Stimulated activated CD4-positive, alpha-beta T cell treated with anti-CD3 and anti-CD28 coated beads, Interleukin-12 subunit alpha, Interleukin-12 subunit beta, amount 100 ng/mL, for 48 hours (primary cell): ENCODE data around the gene SLC16A13.
"Not testable (repeated sequence)": the region's sequence is repeated elsewhere in the genome, so short reads cannot be mapped to it uniquely, and the experiment has no call there.

Experiments
- DNase-seq, 3 donors: peaks; one replicate each; pipeline ENCODE4 v3.0.0-alpha.2; 2020; ENCODE audit warnings: low read depth in 2 of 3, low spot score in 1 of 3

SLC16A13 gene

GRCh38 chr17:7029096-7029495 is 6.7 kb upstream of the SLC16A13 start:
- no peak for DNase-seq

GRCh38 chr17:7029659-7030058 is 6.2 kb upstream of the SLC16A13 start:
- DNase-seq = no peak

GRCh38 chr17:7034955-7035590 is 742 bp upstream of the SLC16A13 start:
- no peak for DNase-seq

- DNase-seq = no peak
These were observed 2.4 kb downstream of the SLC16A13 start for GRCh38 chr17:7038025-7038862.

- no peak for DNase-seq
These were observed 4.0 kb downstream of the SLC16A13 start for GRCh38 chr17:7039832-7040231.

- DNase-seq = no peak
These were observed 6.0 kb downstream of the SLC16A13 start for GRCh38 chr17:7041607-7042500.

GRCh38 chr17:7042501-7043181 is 6.8 kb downstream of the SLC16A13 start:
- no peak for DNase-seq

GRCh38 chr17:7043182-7043496 is 7.3 kb downstream of the SLC16A13 start:
- no peak for DNase-seq

- no peak for DNase-seq
These were observed 7.8 kb downstream of the SLC16A13 start, which contains the start of gene SLC16A11 for GRCh38 chr17:7043497-7044198. SLC16A11 (minus strand) TSS chr17:7044092; CDS start chr17:7043513, 579 bp downstream.

- no peak for DNase-seq
These were observed 9.8 kb downstream of the SLC16A13 start for GRCh38 chr17:7045492-7046126.

GRCh38 chr17:7046127-7046724 is 10.4 kb downstream of the SLC16A13 start:
- DNase-seq = no peak

- not testable (repeated sequence) for DNase-seq
These were observed 11.0 kb downstream of the SLC16A13 start for GRCh38 chr17:7046725-7047397.

- DNase-seq = peak in 1 of 3 donors; percentile 22
These were observed 11.8 kb downstream of the SLC16A13 start for GRCh38 chr17:7047566-7047965.

- no peak for DNase-seq
These were observed 13.2 kb downstream of the SLC16A13 start for GRCh38 chr17:7048968-7049367.

GRCh38 chr17:7050583-7050982 is 14.8 kb downstream of the SLC16A13 start:
- DNase-seq = not testable (repeated sequence)

GRCh38 chr17:7056386-7056785 is 20.6 kb downstream of the SLC16A13 start:
- no peak for DNase-seq

GRCh38 chr17:7058831-7059447 is 23.1 kb downstream of the SLC16A13 start:
- no peak for DNase-seq

- DNase-seq = peak in 1 of 3 donors; percentile 30
These were observed 24.5 kb downstream of the SLC16A13 start for GRCh38 chr17:7060165-7060891.
